Fibroblast of peridontal ligament (primary cell): ENCODE measurements around the gene ST7L.
A peak's percentile ranks its signal among the peaks of the same experiment; 100 is the strongest.

Source experiments
- DNase-seq: peaks from one replicate; pipeline ENCODE4 v3.0.0-alpha.2; 2010; ENCODE audit errors: extremely low read depth

ST7L gene

GRCh38 chr1:112515311-112516009 lies 103.5 kb downstream of the ST7L start:
- DNase-seq: peak; percentile 83

- peak; percentile 57 for DNase-seq
These were observed 104.0 kb downstream of the ST7L start for GRCh38 chr1:112514901-112515300.

- peak; percentile 79 for DNase-seq
These were observed 105.7 kb downstream of the ST7L start for GRCh38 chr1:112513112-112513870.

GRCh38 chr1:112511897-112512296 lies 107.0 kb downstream of the ST7L start:
- no peak for DNase-seq

GRCh38 chr1:112510340-112510739 lies 108.6 kb downstream of the ST7L start:
- DNase-seq: no peak

GRCh38 chr1:112509660-112510178 lies 109.2 kb downstream of the ST7L start:
- DNase-seq: no peak

GRCh38 chr1:112509005-112509659 lies 109.8 kb downstream of the ST7L start:
- DNase-seq: no peak

GRCh38 chr1:112508278-112509004 lies 110.5 kb downstream of the ST7L start, which contains the start of gene WNT2B:
WNT2B (plus strand) TSS chr1:112508965; CDS start chr1:112509263, 298 bp downstream.
- DNase-seq: no peak

GRCh38 chr1:112507921-112508277 lies 111.0 kb downstream of the ST7L start:
- no peak for DNase-seq

GRCh38 chr1:112507336-112507735 lies 111.6 kb downstream of the ST7L start:
- DNase-seq: no peak

- no peak for DNase-seq
These were observed 112.2 kb downstream of the ST7L start for GRCh38 chr1:112506731-112507130.

GRCh38 chr1:112506306-112506705 lies 112.6 kb downstream of the ST7L start:
- DNase-seq: no peak

GRCh38 chr1:112505878-112506277 lies 113.1 kb downstream of the ST7L start:
- DNase-seq: no peak

GRCh38 chr1:112505400-112505785 lies 113.5 kb downstream of the ST7L start:
- no peak for DNase-seq

GRCh38 chr1:112504661-112505399 lies 114.1 kb downstream of the ST7L start:
- no peak for DNase-seq

GRCh38 chr1:112504001-112504660 lies 114.8 kb downstream of the ST7L start:
- no peak for DNase-seq

- DNase-seq: peak; percentile 36
These were observed 116.1 kb downstream of the ST7L start for GRCh38 chr1:112502826-112503225.

GRCh38 chr1:112501810-112502641 lies 116.9 kb downstream of the ST7L start:
- DNase-seq: peak; percentile 64

GRCh38 chr1:112496290-112496689 lies 122.7 kb downstream of the ST7L start:
- no peak for DNase-seq

- DNase-seq: no peak
These were observed 125.6 kb downstream of the ST7L start for GRCh38 chr1:112493351-112493750.
